MM.1S (cell line): ENCODE measurements around the gene APBB2.
"Not testable (repeated sequence)": the region's sequence is repeated elsewhere in the genome, so short reads cannot be mapped to it uniquely, and the experiment has no call there.

Source experiments
- DNase-seq: peaks from one replicate; pipeline ENCODE4 v3.0.0-alpha.2; 2015
- H2AFZ ChIP-seq: fragments of 300-600 bp; sonication (generic); 2 replicates; pipeline ENCODE4 v1.6.0; 2016; ENCODE audit warnings: antibody characterized with exemption, low read length
- H3F3A ChIP-seq: fragments of 300-600 bp; sonication (generic); 2 replicates; pipeline ENCODE4 v1.6.1; 2016; ENCODE audit warnings: mild to moderate bottlenecking, antibody characterized with exemption, low read length, moderate library complexity, mixed read lengths; ENCODE audit not compliant: insufficient read depth
- H3K27ac ChIP-seq: fragments of 300-600 bp; sonication (generic); 2 replicates; pipeline ENCODE4 v1.5.1; 2016; ENCODE audit warnings: mild to moderate bottlenecking, low read length
- H3K27me3 ChIP-seq: fragments of 300-600 bp; sonication (generic); replicated peaks from 2 replicates; pipeline ENCODE4 v1.6.0; 2016; ENCODE audit warnings: low read length; ENCODE audit not compliant: insufficient read depth
- H3K36me3 ChIP-seq: fragments of 300-600 bp; sonication (generic); replicated peaks from 2 replicates; pipeline ENCODE4 v1.6.1; 2016; ENCODE audit warnings: mild to moderate bottlenecking, low read length, mixed read lengths; ENCODE audit not compliant: insufficient read depth
- H3K4me1 ChIP-seq: fragments of 300-600 bp; sonication (generic); 2 replicates; pipeline ENCODE4 v1.6.1; 2016; ENCODE audit warnings: low read length, mixed read lengths
- H3K4me2 ChIP-seq: fragments of 300-600 bp; sonication (generic); 2 replicates; pipeline ENCODE4 v1.6.0; 2016; ENCODE audit warnings: low read depth, low read length
- H3K4me3 ChIP-seq: fragments of 300-600 bp; sonication (generic); 2 replicates; pipeline ENCODE4 v1.5.1; 2016; ENCODE audit warnings: low read length, mixed read lengths
- H3K79me2 ChIP-seq: fragments of 300-600 bp; sonication (generic); 2 replicates; pipeline ENCODE4 v1.6.1; 2016; ENCODE audit warnings: mixed run types, low read length, mixed read lengths
- H3K9ac ChIP-seq: fragments of 300-600 bp; sonication (generic); 2 replicates; pipeline ENCODE4 v1.6.1; 2016; ENCODE audit warnings: low read length, mixed read lengths
- H3K9me2 ChIP-seq: fragments of 300-600 bp; sonication (generic); replicated peaks from 2 replicates; pipeline ENCODE4 v1.6.1; 2016; ENCODE audit warnings: mild to moderate bottlenecking, low read length, mixed read lengths; ENCODE audit not compliant: insufficient read depth
- H3K9me3 ChIP-seq: fragments of 300-600 bp; sonication (generic); replicated peaks from 2 replicates; pipeline ENCODE4 v1.6.1; 2016; ENCODE audit warnings: mild to moderate bottlenecking, low read length, mixed read lengths; ENCODE audit not compliant: insufficient read depth
- H4K20me1 ChIP-seq: fragments of 300-600 bp; sonication (generic); 2 replicates; pipeline ENCODE4 v1.6.1; 2016; ENCODE audit warnings: mild to moderate bottlenecking, low read length, moderate library complexity, mixed read lengths; ENCODE audit not compliant: insufficient read depth
- CTCF ChIP-seq: fragments of 300-600 bp; sonication (generic); IDR thresholded peaks from 2 replicates; pipeline ENCODE4 v1.5.1; 2016; ENCODE audit warnings: antibody characterized with exemption, low read length, mixed read lengths
- EZH2 ChIP-seq: fragments of 300-600 bp; sonication (generic); optimal IDR thresholded peaks from 2 replicates; pipeline ENCODE3; 2017; ENCODE audit warnings: low read depth, mild to moderate bottlenecking, antibody characterized with exemption, low read length, mixed read lengths
- EZH2phosphoT487 ChIP-seq: fragments of 300-600 bp; sonication (generic); IDR thresholded peaks from 2 replicates; pipeline ENCODE4 v1.6.1; 2018; ENCODE audit warnings: antibody characterized with exemption, low read length

APBB2 gene

GRCh38 chr4:41154010-41154813 is 60.1 kb downstream of the APBB2 start:
- Histone ChIP-seq H3K4me3 (no peak overlapping the region), H3K4me1 (peaks cover 6% of the 10 kb centered on the region; the same call in 1 of the 2 replicates), H3K9me2 (no peaks in the 10 kb centered on the region), H3K9ac (no peak overlapping the region), H3K9me3 (no peaks in the 10 kb centered on the region), H3K79me2 (no peaks in the 10 kb centered on the region), H3K27me3 (no peaks in the 10 kb centered on the region), H2AFZ (no peak overlapping the region), H3F3A (no peaks in the 10 kb centered on the region), H3K36me3 (no peaks in the 10 kb centered on the region), H3K4me2 (no peak overlapping the region), H4K20me1 (no peaks in the 10 kb centered on the region), H3K27ac (no peak overlapping the region)
- DNase-seq = no peak
- TF ChIP-seq EZH2 (no peak), CTCF (no peak), EZH2phosphoT487 (no peak)

GRCh38 chr4:41150401-41150800 is 63.9 kb downstream of the APBB2 start:
- H3F3A ChIP-seq = peaks cover 6% of the 10 kb centered on the region; the same call in 1 of the 2 replicates
- H3K9me3 ChIP-seq = no peaks in the 10 kb centered on the region
- H2AFZ ChIP-seq = no peak overlapping the region
- DNase-seq = no peak
- H3K27me3 ChIP-seq = no peaks in the 10 kb centered on the region
- H3K4me1 ChIP-seq = peaks cover 19% of the 10 kb centered on the region
- no peak overlapping the region for H3K9ac ChIP-seq
- no peaks in the 10 kb centered on the region for H3K79me2 ChIP-seq
- TF ChIP-seq CTCF (no peak), EZH2phosphoT487 (no peak), EZH2 (no peak)
- H3K36me3 ChIP-seq = no peaks in the 10 kb centered on the region
- H3K4me3 ChIP-seq = no peak overlapping the region
- H3K4me2 ChIP-seq = no peak overlapping the region
- H3K27ac ChIP-seq = no peak overlapping the region
- H3K9me2 ChIP-seq = no peaks in the 10 kb centered on the region
- H4K20me1 ChIP-seq = no peaks in the 10 kb centered on the region

GRCh38 chr4:41149568-41149967 is 64.8 kb downstream of the APBB2 start:
- H3K9me2 ChIP-seq, DNase-seq, H3K9ac ChIP-seq, H3K4me3 ChIP-seq, H3K9me3 ChIP-seq, H3K27me3 ChIP-seq, H3K79me2 ChIP-seq, H3K27ac ChIP-seq, H3K4me2 ChIP-seq, H2AFZ ChIP-seq, H4K20me1 ChIP-seq, H3K36me3 ChIP-seq: not testable (repeated sequence)
- H3K4me1 ChIP-seq = peaks cover 21% of the 10 kb centered on the region
- peaks cover 14% of the 10 kb centered on the region for H3F3A ChIP-seq

GRCh38 chr4:41148931-41149330 is 65.4 kb downstream of the APBB2 start:
- H3K36me3 ChIP-seq = no peaks in the 10 kb centered on the region
- H3K4me3 ChIP-seq = no peak overlapping the region
- DNase-seq = no peak
- no peaks in the 10 kb centered on the region for H3K9me3 ChIP-seq
- H3K4me1 ChIP-seq = peaks cover 21% of the 10 kb centered on the region
- H4K20me1 ChIP-seq = no peaks in the 10 kb centered on the region
- peaks cover 15% of the 10 kb centered on the region for H3F3A ChIP-seq
- no peak overlapping the region for H3K4me2 ChIP-seq
- H3K27ac ChIP-seq = no peak overlapping the region
- H3K79me2 ChIP-seq = no peaks in the 10 kb centered on the region
- H3K27me3 ChIP-seq = no peaks in the 10 kb centered on the region
- TF ChIP-seq CTCF = no peak
- TF ChIP-seq EZH2phosphoT487 = no peak
- TF ChIP-seq EZH2 = no peak
- H3K9me2 ChIP-seq = no peaks in the 10 kb centered on the region
- no peak overlapping the region for H3K9ac ChIP-seq
- no peak overlapping the region for H2AFZ ChIP-seq
